Measurements from ENCODE around the gene VIT.

DNA sequence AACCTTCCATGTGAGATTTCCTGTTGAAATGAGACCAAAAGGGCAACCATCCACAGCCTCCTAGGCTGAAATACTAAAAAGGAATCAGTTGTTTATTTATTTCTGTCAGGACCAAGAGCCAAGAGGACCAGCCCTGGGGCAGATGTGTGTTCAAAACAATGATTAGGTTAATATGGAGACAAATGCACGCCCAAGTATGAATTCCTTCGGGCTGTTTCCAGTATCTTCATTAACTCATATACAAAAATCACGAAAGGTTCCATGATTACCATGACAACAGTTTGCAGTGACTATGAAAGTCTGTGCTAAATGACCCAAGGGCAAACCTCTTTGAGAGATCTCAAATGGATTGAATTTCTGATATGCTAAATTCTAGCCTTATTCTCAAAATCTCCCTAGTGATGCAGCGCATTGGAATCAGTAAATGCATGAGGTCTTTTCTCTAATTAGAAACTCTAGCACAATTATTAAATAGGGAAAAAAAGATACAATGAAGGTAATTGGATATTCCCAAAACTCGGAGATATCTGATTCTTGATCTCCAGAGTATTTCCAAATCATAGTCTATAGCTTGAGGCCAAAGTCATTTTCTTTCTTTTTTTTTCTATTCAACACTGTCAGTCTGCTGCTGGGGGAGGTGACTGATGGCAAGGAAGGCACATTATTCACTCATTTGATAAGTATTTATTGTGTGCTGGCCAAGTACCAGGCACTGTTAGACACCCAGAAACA is 35.6 kb downstream of the VIT start:
- TF ChIP-seq CTCF (IDR thresholded peaks at IDR 0.05), result no peak
- no peak for TF ChIP-seq TAF1 (IDR thresholded peaks at IDR 0.05; ENCODE audit: borderline replicate concordance, low read depth, low read length)
- no peak for TF ChIP-seq POLR2AphosphoS5 (IDR thresholded peaks at IDR 0.05; ENCODE audit: low read depth, low read length)
- TF ChIP-seq EP300 (IDR thresholded peaks at IDR 0.05; ENCODE audit: borderline replicate concordance in 1 of 2, low read depth in 1 of 2, low read length in 1 of 2), result 0 out of 4 replicates have a peak, but pooled peaks of 1 of the 2 experiments have one; percentile 44
- TF ChIP-seq RCOR1 (IDR thresholded peaks at IDR 0.05; ENCODE audit: low read length), result no peak
- TF ChIP-seq MXI1 (IDR thresholded peaks at IDR 0.05; ENCODE audit: low read depth, low read length), result no peak
- TF ChIP-seq, protein P1, sequence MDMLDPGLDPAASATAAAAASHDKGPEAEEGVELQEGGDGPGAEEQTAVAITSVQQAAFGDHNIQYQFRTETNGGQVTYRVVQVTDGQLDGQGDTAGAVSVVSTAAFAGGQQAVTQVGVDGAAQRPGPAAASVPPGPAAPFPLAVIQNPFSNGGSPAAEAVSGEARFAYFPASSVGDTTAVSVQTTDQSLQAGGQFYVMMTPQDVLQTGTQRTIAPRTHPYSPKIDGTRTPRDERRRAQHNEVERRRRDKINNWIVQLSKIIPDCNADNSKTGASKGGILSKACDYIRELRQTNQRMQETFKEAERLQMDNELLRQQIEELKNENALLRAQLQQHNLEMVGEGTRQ (IDR thresholded peaks at IDR 0.05; ENCODE audit: borderline replicate concordance, low read depth, low read length), result no peak
- TF ChIP-seq YY1 (IDR thresholded peaks at IDR 0.05; ENCODE audit: low read depth), result no peak
- TF ChIP-seq ELF1 (IDR thresholded peaks at IDR 0.05), result no peak

All from SK-N-SH (cell line).